Medulla oblongata (tissue), 1 donor: ENCODE measurements around the gene ADGRG7.
"Not testable (repeated sequence)": the region's sequence is repeated elsewhere in the genome, so short reads cannot be mapped to it uniquely, and the experiment has no call there.

Experiments
- DNase-seq: peaks from one replicate; pipeline ENCODE4 v3.0.0-alpha.2; 2015; ENCODE audit errors: extremely low spot score

ADGRG7 gene

GRCh38 chr3:100609305-100609704 lies at the start of gene ADGRG7:
ADGRG7 (plus strand) TSS chr3:100609601; CDS start chr3:100609857, 256 bp downstream.
- no peak for DNase-seq

GRCh38 chr3:100560426-100560825 lies 49.0 kb upstream of the ADGRG7 start:
- DNase-seq: no peak

- DNase-seq: no peak
Measured at GRCh38 chr3:100561459-100562158, 47.8 kb upstream of the ADGRG7 start.

- no peak for DNase-seq
Measured at GRCh38 chr3:100562224-100562857, 47.1 kb upstream of the ADGRG7 start.

GRCh38 chr3:100563228-100563627 lies 46.2 kb upstream of the ADGRG7 start:
- DNase-seq: no peak

GRCh38 chr3:100563652-100564211 lies 45.7 kb upstream of the ADGRG7 start:
- DNase-seq: no peak

- DNase-seq: no peak
Measured at GRCh38 chr3:100570811-100571210, 38.6 kb upstream of the ADGRG7 start.

- DNase-seq: no peak
Measured at GRCh38 chr3:100574536-100574935, 34.9 kb upstream of the ADGRG7 start.

GRCh38 chr3:100575704-100576103 lies 33.7 kb upstream of the ADGRG7 start:
- DNase-seq: no peak

GRCh38 chr3:100577382-100578008 lies 31.9 kb upstream of the ADGRG7 start:
- DNase-seq: no peak

- no peak for DNase-seq
Measured at GRCh38 chr3:100578646-100579045, 30.8 kb upstream of the ADGRG7 start.

GRCh38 chr3:100580147-100580546 lies 29.3 kb upstream of the ADGRG7 start:
- no peak for DNase-seq

- DNase-seq: no peak
Measured at GRCh38 chr3:100581650-100582049, 27.8 kb upstream of the ADGRG7 start.

GRCh38 chr3:100582157-100582556 lies 27.2 kb upstream of the ADGRG7 start:
- not testable (repeated sequence) for DNase-seq

- no peak for DNase-seq
Measured at GRCh38 chr3:100584101-100584660, 25.2 kb upstream of the ADGRG7 start.

- no peak for DNase-seq
Measured at GRCh38 chr3:100586832-100587231, 22.6 kb upstream of the ADGRG7 start.

- DNase-seq: no peak
Measured at GRCh38 chr3:100588251-100588650, 21.1 kb upstream of the ADGRG7 start.

GRCh38 chr3:100590114-100590839 lies 19.1 kb upstream of the ADGRG7 start:
- DNase-seq: peak; percentile 91

GRCh38 chr3:100590840-100591147 lies 18.6 kb upstream of the ADGRG7 start:
- DNase-seq: no peak

- DNase-seq: no peak
Measured at GRCh38 chr3:100591411-100591810, 18.0 kb upstream of the ADGRG7 start.

GRCh38 chr3:100600181-100601042 lies 9.0 kb upstream of the ADGRG7 start:
- DNase-seq: no peak
